GM21723 (cell line): ENCODE data around the gene ETS1.
"Not testable (repeated sequence)": the region's sequence is repeated elsewhere in the genome, so short reads cannot be mapped to it uniquely, and the experiment has no call there.

Experiments used
- ATAC-seq: cut with Tn5 transposase; IDR thresholded peaks from one replicate; pipeline ENCODE4 v1.9.1; 2021; ENCODE audit warnings: mild to moderate bottlenecking, moderate library complexity; ENCODE audit not compliant: unreplicated experiment

ETS1 gene

DNA sequence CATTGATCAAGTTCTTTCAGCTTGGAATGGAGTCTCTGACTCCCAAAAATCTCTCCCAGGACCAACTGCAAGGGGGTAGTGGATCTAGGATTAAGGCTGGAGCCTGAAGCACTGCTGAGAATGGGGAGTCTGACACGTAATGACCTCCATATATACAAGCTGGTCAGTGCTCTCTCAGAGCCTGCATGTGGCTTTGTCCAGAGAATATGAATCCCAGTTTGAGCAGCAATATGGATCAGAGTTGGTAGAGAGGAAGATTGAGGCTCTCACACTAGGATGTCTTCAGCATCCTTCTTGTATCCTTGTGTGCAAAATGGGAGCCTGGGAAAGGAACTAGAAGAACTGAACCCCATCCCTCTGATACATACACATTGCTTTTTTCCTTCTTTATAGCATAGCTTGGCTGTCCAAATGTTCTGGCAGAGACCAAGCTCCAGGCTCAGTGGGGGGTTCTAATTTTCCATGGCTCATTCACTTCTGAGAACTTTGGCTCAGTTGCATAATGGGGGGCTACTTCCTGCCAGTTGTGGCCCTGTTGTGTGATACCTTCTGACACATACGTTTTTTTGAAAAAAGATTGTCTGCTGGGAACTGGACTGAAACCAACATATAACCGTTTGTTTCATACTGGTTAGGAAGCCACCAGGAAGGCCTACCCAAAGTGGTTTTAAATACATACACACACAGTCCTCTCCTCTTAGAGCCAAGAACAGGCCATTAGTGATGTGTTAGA, 138.2 kb downstream of the ETS1 start:
- ATAC-seq: no peak

DNA sequence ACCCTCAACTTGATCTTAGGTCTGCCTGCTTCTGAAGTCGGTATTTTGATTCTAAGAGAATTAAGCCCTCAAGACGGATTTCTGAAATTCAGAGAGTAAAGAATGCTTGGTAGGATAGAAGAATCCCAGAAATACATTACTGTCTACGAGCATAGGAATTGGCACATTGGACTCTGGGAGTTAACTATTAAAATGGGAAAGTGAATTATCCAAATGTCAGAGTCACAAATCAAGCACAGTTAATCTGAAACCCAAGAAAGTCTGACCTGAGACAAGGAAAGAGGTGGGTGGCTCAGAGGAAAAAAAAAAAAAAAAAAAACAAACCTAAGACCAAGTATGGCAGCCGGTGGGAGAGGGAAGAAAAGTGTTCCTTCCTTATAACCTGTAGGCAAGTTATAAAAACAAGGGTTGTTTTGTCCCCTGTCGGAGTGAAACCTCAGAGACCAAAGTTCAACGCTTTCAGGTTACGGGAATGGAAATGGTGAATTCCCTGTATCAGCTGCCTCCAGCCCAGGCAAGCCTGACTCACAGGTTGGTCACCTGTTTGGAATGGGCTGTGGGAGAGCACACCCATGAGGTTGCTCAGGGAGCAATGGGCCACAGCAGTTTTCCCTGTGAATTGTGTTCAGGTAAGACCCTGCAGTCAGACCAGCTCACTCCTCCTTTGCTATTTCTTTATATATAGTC, 139.0 kb downstream of the ETS1 start:
- ATAC-seq: no peak

DNA sequence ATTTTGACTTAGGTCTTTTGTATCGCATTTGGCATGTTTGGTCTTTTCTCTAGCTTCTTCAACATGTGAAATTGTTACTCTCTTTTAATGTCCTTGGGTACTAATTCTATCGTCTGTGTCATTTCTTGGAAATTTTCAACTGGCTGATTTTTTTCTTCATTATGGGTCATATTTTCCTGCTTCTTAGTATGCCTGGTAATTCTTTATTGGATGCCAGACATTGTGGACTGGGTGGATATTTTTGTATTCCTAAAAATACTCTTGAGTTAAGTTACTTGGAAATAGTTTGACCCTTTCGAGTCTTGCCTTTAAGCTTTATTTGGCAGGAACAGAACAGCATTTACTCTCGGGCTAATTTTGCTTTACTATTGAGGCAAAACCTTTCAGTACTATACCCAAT, 140.1 kb downstream of the ETS1 start:
- no peak for ATAC-seq

DNA sequence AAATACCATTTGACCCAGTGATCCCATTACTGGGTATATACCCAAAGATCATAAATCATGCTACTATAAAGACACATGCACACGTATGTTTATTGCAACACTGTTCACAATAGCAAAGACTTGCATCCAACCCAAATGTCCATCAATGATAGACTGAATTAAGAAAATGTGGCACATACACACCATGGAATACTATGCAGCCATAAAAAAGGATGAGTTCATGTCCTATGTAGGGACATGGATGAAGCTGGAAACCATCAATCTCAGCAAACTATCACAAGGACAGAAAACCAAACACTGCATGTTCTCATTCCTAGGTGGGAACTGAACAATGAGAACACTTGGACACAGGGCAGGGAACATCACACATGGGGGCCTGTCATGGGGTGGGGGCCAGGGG, 141.4 kb downstream of the ETS1 start:
- not testable (repeated sequence) for ATAC-seq

DNA sequence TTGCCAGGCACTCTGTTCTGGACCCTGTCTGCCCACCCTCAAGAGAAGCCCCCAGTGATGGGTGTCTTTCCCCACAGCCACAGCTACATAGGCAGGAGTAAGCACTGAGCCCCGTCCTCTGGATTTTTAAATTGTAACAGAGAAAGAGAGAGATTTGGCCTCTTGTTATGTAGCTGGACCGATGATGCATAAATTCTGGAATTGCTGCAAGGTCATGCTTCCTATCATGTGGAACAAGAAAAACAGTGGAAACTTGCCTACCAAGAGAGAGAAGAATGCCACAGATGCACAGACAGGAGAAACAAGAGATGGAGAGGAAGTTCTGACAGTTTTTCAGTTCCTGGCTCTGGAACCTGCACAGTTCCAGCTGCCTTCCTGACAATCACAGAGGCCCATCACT, 150.2 kb downstream of the ETS1 start:
- ATAC-seq: no peak

DNA sequence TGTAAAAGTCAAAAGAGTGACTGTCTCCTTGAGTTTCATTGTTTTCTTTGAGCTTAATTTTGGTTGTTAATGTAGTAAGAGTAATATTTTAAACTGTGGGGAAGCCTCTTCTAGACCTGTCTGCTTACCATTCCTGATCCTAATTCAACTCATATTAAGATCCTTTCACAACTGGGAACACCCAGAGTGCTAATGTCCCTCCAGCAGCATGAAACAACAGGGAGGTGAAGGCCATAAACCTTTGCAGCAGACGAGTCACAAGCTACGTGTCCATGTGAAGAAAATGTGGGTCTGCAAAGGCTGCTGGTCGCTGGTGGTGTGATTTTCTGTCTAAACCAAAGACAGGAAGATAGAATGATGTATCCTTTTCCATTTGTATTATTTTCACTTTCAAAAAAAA, 152.5 kb downstream of the ETS1 start:
- no peak for ATAC-seq

DNA sequence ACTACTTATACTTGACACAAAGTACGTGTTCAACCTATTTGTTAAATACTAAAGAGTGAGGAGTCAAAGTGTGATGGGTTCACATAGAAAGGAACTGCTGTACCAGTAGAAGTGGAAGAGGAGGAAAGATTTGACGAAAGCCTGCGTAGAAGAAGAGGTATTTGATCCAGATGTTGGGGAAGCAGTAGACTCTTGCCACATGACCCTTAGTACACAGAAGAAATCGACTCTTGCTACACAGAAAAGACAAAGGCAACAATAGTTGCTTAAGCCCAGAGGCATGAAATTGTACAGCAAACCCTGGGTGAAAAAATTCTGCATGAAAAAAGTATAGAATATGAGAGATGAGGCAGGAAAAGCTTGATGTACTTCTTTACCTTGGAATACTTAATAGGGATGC, 152.9 kb downstream of the ETS1 start:
- no peak for ATAC-seq

DNA sequence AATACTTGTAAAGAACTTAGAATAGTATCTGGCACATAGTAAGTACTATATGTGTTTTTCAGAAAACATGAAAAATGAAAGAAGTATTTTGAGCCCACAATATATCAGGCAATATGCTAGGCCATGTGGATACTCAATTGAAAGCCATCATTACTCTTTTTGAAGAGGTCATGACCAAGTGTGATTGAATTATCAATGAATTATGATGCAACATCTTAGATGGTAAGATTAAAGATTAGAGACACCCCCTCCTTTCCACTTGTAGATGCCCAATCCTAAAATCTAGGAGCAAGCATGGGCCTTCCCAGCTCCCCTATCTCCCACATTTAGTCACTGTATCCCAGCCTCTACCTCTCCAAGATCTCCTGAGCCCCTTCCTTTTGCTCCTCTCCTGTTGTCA, 154.4 kb downstream of the ETS1 start:
- no peak for ATAC-seq

DNA sequence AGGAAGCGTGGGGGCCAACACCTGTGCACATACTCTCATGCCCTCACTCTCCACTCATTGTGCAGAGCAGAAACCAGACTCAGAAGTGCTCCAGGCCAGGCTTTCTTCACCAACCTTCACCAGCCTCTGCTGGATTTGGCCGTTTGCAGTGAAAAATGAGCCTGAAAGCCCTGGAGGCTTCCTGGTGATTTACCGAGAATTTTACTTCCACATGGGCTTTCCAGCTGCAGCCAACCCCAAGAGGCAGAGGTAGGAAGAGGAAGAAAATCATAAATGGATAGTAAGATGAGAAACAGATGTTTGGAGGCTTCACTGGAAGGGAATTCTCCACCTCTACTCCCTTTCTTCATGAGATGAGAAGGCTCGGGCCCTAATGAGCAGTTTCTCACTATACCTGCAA, 155.4 kb downstream of the ETS1 start:
- ATAC-seq: no peak

DNA sequence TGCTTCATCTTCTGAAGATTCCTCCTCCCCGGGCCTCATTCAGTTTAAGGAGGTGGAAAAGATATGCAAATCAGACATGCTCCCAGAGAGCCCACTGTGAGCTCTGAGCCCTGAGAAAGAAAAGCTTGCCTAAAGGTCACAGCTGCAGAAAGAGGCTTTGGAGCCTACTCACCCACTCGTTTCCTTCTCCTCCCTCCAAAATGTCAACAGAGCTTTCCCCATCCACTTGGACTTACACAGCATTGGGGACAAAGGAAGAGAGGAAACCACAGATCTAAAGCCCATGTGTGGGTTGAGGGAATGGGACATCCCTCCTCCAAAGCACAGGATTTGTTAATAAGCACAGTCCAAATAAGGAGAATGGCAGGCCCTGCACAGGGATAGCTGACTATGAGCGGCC, 158.4 kb downstream of the ETS1 start:
- ATAC-seq: no peak

DNA sequence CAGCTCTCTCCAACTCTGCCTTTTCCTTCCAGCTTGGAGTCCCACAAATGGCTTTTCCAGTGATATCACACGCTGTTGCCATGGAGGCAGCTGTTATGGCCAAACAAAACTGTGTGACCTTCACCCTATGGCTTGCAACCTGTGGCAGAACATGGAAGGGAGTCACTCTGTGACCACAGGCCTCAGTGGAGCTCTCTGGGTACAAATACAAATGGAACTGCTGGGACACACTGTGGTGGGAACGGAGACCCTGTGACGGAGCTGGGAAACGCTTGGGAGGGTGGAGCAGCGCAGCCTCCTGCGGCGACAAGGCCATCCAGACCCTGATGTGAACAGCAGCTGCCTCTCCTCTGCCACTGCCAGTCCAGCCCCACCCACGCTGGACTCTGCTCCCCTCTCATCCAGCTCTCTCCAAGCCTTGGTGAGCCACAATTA, 162.5 kb downstream of the ETS1 start:
- no peak for ATAC-seq

DNA sequence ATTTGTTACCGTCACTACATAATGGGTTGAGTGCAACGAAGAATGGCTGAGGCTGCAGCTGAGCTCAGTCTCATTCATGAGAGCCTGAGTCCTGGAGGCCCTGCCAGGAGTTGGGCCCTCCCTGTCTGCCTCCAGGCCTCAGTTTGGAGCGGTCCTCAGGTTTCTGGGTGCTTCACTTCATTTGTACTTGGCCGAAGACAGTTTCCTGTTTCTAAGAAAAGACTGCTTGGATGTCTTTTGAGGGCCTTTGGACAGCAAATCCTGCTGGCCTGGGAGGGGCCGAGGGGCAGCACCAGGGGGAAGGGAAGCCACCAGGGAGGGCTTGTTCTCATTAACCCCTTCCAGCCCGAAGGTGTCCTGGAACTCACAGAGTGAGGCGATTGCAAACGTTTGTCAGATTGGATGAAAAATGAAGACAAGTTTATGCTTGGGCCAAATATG, 163.1 kb downstream of the ETS1 start:
- no peak for ATAC-seq

DNA sequence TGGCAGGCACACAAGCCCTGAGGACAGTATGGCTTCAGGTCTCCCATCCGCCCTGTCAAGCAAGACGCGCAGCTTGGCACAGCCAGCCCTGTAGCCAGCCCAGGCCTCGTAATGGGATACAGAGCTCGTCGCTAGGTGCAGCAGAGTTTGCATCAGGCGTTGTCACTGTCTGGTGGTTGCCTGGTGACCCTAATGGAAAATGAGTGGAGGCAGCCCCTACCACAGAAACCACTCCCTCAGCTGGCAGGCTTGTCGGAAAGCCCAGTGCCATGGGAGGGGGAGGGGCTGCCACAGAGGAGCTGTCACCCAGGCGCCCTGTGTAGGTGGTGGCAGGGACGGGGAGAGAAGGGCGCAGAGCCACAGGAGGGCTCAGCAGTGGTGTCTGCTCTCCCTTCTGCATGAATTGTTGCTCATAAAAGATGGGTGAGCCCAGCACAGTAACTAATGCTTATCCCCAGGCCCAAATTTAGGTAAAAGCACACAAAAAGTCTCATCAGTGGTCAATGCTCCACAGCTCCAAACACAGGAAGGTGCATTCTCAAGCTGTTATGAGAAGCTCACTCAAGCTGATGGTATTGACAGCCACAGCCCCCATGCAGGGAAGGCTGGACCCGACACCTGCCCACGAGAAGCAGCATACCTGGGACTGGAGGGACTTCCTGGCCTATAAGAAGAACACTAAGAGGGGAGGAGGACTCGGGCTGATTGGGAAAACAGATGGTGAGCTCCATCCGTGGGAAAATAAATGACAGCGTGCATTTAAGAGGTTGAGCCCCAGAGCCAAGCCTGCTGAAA, 164.6 kb downstream of the ETS1 start:
- peak; percentile 49 for ATAC-seq

DNA sequence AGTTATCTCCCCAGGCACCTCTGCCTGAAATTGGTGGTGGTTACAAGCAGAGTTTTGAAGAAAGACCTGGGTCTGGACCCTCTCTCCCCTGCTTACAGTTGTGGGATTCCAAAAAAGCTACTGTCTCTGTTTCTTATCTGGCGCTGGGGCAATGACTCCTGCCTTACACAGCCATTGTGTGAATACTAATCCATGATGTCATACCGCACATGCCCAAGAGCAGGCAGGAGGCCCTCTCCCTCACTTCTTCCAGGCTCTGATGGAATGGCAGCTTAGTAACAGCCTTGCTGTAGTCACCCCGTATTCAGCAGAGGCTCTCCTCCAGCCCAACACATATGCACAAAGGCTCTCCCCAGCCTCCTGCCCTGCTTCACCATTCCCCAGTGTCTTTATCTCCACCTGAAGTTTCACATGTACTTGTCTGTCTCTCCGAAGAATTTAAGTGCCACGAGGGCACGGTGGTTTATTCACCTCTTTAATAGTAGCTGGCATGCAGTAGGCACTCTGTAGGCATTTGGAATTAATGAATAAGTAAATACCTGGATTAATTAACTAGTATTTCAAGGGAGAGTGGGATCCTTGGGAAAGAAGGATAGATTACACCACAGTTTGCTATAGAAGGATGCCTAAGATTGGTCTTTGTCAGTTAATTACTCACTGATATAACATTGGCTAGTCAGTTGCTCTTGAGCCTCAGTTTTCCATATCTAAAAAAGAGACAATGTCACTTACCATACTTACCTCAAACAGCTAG, 165.6 kb downstream of the ETS1 start:
- ATAC-seq: no peak

DNA sequence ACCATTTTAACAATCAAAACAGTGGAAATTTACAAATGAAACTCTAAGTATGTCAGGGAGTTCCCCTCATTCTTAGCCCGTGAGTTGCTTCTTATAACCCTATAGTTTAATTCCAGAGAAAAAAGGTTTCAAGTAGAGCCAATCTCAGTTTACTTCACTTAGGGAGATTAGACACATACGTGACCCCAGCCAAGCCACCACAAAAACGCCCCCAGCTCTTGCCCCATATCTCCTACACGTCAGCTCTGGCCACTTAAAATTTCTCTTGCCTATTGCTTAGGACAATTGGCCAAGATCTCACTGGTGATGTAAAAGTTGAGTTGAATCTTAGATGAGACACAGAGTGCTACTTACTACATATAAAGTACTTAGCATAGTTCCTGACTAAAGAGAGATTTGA, 166.4 kb downstream of the ETS1 start:
- ATAC-seq: no peak

DNA sequence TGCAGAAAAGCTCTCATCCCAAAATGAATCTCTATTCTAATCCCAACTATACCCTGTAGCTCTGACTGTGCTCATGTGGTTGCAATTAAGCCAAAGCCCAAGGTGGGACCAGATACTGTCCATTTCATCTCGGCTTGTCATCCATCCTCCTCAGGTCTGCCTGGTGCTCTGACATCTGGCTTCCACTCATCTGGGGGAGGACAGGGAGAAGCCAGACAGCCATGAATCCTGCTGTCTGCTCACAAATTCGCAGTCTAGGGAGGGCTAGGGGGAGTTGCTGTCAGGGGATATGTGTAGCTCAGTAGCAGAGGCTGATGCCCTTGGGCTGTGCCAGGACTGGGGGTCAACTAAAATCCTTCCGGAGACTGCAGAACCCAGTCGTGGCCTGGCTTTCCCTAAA, 167.1 kb downstream of the ETS1 start:
- no peak for ATAC-seq

DNA sequence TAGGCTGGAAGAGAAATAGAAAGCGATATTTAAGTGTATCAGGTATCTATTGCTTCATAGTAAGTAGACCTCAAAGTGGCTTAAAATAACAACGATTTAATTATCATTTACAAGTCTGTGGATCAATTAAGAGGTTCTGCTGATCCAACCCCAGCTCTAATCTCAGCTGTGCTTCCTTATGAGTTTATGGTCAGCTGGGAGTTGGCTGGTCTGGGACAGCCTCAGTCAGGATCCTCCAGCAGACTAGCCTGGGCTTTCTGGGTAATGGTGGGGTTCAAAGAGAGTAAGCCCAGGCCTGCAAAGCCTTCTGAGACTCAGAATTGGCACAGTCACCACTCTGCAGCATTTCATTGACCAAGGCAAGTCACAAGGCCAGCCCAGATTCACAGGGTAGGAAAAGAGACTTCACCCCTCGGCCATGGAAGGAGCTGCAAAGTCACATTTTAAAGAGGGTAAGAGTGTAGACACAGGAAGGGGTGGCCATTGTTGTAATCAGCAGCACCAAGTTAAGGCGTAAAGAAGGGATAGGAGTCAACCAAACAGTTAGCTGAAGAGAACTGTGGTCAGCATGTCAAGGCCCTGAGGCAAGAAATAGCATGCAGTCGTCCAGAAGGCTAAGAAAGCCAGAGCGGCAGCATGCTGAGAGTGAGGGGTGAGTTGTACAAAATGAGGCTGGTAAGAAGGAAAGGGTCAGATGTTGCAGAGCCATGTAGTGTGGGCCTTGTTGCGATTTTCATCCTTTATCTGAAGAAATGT, 168.2 kb downstream of the ETS1 start:
- no peak for ATAC-seq

DNA sequence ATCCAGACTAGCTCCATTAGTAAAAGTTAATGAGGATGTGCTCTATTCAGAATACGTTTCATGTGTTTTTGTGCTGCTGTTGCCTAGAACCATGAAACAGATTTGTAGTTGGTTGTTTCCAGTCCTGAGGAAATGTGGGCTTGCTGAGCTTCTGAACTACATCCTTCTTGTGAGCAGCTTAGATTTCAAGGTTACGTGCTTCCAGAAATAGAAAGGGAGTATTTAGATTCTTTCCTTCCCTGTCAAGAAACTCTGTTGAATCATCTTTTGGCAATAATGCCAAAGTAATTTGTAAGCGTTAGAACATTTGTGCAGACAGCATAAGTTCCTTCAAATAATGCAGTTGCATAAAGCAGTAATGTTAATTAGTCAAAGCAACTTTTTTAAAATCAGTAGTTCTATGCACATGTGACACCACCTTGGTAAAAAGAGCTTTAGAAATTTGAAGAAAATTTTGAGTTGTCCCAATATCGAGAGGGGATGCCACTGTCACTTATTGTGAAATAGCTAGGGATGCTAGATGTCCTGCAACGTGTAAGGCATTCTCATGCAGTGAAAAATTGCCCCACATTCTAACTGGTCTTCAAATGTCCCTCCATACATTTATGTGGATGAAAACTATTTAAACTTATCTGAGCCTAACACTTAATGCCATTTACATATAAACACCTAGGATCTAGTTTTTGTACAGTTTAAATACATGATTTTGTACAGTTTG, 169.6 kb downstream of the ETS1 start:
- ATAC-seq: no peak

DNA sequence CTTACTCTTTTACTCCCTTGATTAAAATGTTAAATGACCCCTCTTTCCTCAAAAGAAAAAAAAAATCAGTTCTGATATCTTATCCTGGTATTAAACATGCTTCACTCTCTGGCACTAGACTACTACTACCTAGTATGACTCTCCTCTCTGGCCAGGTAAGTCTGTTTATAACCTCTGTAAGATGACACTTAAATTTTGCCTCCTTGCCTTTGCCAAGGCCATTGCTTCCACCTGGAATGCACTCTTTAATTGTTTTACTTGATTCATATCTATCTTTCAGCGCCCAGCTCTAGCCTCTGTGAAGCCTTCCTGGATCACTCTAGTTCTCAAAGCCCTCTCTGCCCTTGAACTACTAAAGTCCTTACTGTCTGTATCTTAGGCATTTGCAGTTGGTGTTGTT, 170.4 kb downstream of the ETS1 start:
- no peak for ATAC-seq

DNA sequence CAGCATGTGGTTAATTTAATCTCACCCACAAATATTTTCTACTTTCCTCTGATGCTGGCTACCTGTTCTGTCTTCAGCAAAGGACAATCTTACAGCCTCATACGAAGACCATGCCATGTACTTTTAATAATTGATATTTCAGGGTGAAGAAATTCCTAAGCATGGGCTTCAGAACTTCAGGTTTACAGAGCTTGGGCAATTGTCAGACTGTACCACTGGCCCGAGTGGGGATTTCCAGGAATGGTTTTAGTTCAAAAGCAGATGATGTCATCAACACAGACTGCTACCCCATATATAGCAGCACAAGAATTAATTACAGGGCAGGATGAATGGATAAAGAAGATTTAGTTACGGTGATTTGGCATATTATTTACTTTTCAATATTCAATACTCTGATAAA, 171.8 kb downstream of the ETS1 start:
- peak; percentile 42 for ATAC-seq
